GM12891 (cell line): Measurements from ENCODE around the gene GOLGA8S.
"Not testable (repeated sequence)": the region's sequence is repeated elsewhere in the genome, so short reads cannot be mapped to it uniquely, and the experiment has no call there.

ENCODE experiments used
- DNase-seq: peaks from one replicate; pipeline ENCODE4 v3.0.0; 2011; ENCODE audit warnings: low spot score; ENCODE audit not compliant: insufficient read length
- FAIRE-seq: peaks from 2 replicates; lab custom pipeline; 2011; peaks lifted over from hg19 to GRCh38; lab: Jason Lieb, UNC
- PAX5 ChIP-seq: IDR thresholded peaks from 2 replicates; pipeline ENCODE4 v1.6.1; 2011; ENCODE audit warnings: low read length, moderate library complexity, mild to moderate bottlenecking; ENCODE audit not compliant: insufficient read depth, severe bottlenecking
- POLR2A ChIP-seq: IDR thresholded peaks from 2 replicates; pipeline ENCODE4 v1.6.1; 2011; ENCODE audit warnings: low read depth, low read length, control low read depth
- POLR2AphosphoS5 ChIP-seq: IDR thresholded peaks from 2 replicates; pipeline ENCODE4 v1.6.1; 2011; ENCODE audit warnings: low read depth, low read length, control low read depth
- POU2F2 ChIP-seq: IDR thresholded peaks from 2 replicates; pipeline ENCODE4 v1.6.1; 2011; ENCODE audit warnings: low read depth, mild to moderate bottlenecking, control low read depth, low read length, moderate library complexity
- SPI1 ChIP-seq: IDR thresholded peaks from 2 replicates; pipeline ENCODE4 v1.6.1; 2011; ENCODE audit warnings: low read depth, low read length, control low read depth
- TAF1 ChIP-seq: IDR thresholded peaks from 2 replicates; pipeline ENCODE4 v1.6.1; 2011; ENCODE audit warnings: low read depth, low read length, control low read depth

Gene GOLGA8S

GRCh38 chr15:23402544-23402943, 48.0 kb downstream of the GOLGA8S start:
- FAIRE-seq (no peak), DNase-seq (no peak)
- no peak for TF ChIP-seq SPI1
- no peak for TF ChIP-seq TAF1
- TF ChIP-seq POLR2AphosphoS5: no peak
- TF ChIP-seq POLR2A: no peak
- no peak for TF ChIP-seq PAX5
- no peak for TF ChIP-seq POU2F2

GRCh38 chr15:23403550-23403949, 49.0 kb downstream of the GOLGA8S start:
- no peak for FAIRE-seq
- no peak for DNase-seq
- TF ChIP-seq SPI1 (no peak), POLR2A (no peak), TAF1 (no peak), POU2F2 (no peak), PAX5 (no peak), POLR2AphosphoS5 (no peak)

- DNase-seq (no peak), FAIRE-seq (no peak)
- TF ChIP-seq SPI1: no peak
- TF ChIP-seq PAX5: no peak
- no peak for TF ChIP-seq POLR2A
- TF ChIP-seq POU2F2: no peak
- TF ChIP-seq TAF1: no peak
- TF ChIP-seq POLR2AphosphoS5: no peak
Measured at GRCh38 chr15:23411841-23412240, 57.3 kb downstream of the GOLGA8S start.

GRCh38 chr15:23412881-23413600, 58.5 kb downstream of the GOLGA8S start:
- FAIRE-seq, DNase-seq: not testable (repeated sequence)
